ENCODE data around the gene POLR2L.

Gene POLR2L

DNA sequence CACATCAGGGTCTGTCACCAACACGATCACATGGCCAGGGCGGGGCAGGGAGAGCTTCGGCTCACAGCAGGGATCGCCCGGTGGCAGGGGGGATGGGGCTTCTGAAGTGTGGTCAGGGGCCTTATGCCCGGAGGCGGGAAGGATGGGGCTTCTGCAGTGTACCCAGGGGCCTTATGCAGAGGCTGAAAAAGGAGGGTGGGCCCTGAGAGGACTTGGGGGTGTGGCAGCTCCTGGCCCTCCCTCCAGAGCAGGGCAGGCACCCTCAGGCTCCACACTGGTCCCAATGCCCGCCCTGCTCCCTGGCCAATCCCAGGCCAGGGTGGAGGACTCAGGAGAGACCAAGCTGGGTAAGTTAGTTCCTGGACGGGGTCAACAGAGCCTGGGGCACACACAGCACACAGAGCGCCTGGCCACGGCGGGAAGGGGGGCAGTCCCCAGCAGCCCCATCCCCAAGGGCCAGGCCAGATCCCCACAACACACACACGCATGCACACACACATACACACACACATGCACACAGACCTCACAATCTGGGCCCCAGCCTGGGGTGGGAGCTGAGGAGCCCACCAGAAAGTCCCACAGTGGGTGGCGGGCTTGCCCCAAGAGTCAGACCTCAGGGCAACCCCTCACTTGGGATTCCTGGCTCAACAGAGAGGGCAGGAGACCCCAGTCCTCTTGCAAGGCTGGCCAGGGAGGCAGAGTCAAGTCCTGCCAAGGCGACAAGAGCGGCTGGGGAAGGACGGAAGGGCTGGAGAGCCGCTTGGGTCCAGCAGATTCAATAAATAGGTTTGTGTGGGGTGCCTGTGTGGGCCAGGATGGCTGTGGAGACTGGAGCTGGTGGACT lies 51.4 kb downstream of the POLR2L start:
- no peak overlapping the region for H3K4me3 ChIP-seq (ENCODE audit: control insufficient read depth, low read depth, low read length)
- TF ChIP-seq, protein P1, sequence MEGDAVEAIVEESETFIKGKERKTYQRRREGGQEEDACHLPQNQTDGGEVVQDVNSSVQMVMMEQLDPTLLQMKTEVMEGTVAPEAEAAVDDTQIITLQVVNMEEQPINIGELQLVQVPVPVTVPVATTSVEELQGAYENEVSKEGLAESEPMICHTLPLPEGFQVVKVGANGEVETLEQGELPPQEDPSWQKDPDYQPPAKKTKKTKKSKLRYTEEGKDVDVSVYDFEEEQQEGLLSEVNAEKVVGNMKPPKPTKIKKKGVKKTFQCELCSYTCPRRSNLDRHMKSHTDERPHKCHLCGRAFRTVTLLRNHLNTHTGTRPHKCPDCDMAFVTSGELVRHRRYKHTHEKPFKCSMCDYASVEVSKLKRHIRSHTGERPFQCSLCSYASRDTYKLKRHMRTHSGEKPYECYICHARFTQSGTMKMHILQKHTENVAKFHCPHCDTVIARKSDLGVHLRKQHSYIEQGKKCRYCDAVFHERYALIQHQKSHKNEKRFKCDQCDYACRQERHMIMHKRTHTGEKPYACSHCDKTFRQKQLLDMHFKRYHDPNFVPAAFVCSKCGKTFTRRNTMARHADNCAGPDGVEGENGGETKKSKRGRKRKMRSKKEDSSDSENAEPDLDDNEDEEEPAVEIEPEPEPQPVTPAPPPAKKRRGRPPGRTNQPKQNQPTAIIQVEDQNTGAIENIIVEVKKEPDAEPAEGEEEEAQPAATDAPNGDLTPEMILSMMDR (IDR thresholded peaks at IDR 0.05; ENCODE audit: control insufficient read depth, insufficient read depth, low read depth, low read length, missing control alignments) = no peak

DNA sequence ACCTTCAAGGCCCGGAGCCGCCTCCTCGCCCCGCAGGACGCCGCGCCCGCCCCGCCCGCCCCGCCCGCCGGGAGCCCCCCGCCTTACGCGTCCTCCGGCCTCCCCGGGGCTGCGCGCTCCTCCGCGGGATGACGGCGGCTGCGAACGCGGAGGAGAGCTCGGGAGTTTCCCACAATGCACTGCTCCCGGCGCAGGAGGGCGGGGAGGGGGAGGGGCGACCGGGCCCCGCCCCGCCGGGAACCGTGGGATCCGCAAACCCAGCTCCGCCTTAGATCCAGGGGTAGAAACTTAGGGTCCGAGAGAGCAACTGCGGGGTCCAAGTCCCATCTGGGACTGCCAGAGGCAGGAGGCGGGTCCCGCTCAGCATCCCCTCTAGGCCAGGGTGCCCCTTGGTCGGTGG lies 52.4 kb downstream of the POLR2L start, which contains the start of gene CEND1:
Gene CEND1, minus strand, starts transcription at position 148 of the 400 bp plus-strand sequence. CDS start 1,514 bp downstream, outside the sequence.
- TF ChIP-seq, protein P1 (IDR thresholded peaks at IDR 0.05; ENCODE audit: control insufficient read depth, insufficient read depth, low read depth, low read length, missing control alignments) = no peak
- no peak for DNase-seq (ENCODE audit: low read depth)
- H3K4me3 ChIP-seq (ENCODE audit: control insufficient read depth, low read depth, low read length) = peak within 1 kb of the TSS; percentile 12

More for the DNA sequence above, 51.4 kb downstream of the POLR2L start:
- no peak for DNase-seq (ENCODE audit: low read depth)

Measured in AG09309 (cell line).